Colonic mucosa (tissue), 4 donors: ENCODE data around the gene GTF3C5. TPM values are rescaled to one million over a fixed set of nuclear protein-coding genes. Genes with fewer than 3 reads are reported as not detected.

Experiments used
- DNase-seq: peaks from one replicate; pipeline ENCODE4 v3.0.0-alpha.2; 2020
- H3K27ac ChIP-seq: fragments of 200-600 bp; one replicate; pipeline ENCODE4 v1.8.0; 2021
- H3K27me3 ChIP-seq: fragments of 200-600 bp; one replicate; pipeline ENCODE4 v1.8.0; 2021
- H3K36me3 ChIP-seq: fragments of 200-600 bp; one replicate; pipeline ENCODE4 v1.8.0; 2021
- H3K4me1 ChIP-seq: fragments of 200-600 bp; one replicate; pipeline ENCODE4 v1.8.0; 2021; ENCODE audit warnings: mild to moderate bottlenecking
- H3K4me3 ChIP-seq: fragments of 200-600 bp; one replicate; pipeline ENCODE4 v1.8.0; 2021
- H3K9ac ChIP-seq, 2 donors: one replicate each; pipeline ENCODE4 v1.7.0; 2013; ENCODE audit warnings: control low read depth in 2 of 2, low read depth in 2 of 2, low read length in 2 of 2
- H3K9me3 ChIP-seq: fragments of 200-600 bp; one replicate; pipeline ENCODE4 v1.8.0; 2021
- intact Hi-C: fragments of 100-400 bp; cut with DNase I; formaldehyde crosslinking; loops from one replicate; pipeline ENCODE4 v1.14.1; 2022
- total RNA-seq, 2 donors: library from RNA; stranded (reverse); fragmentation: NEBNext Ultra II Directional in 1 of 2; extraction: Animal tissue kit (Norgen Biotek cat#: 25700) in 1 of 2; gene quantifications; one replicate each; pipeline ENCODE4 v1.2.1, GENCODE V29; 2021
- TF ChIP-seq, protein P1 (sequence below): fragments of 200-600 bp; IDR thresholded peaks from one replicate; pipeline ENCODE4 v1.8.0; 2022; ENCODE audit warnings: antibody characterized with exemption, mild to moderate bottlenecking
- donor health status: healthy.
- donor health status: DM: no; HTN: no; CAD: no.
- donor health status: DM: no; HTN: no; CAD: no.

The GTF3C5 gene
- total RNA-seq, 2 donors from 2014 or later, result 42.3 to 70.9 TPM

GRCh38 chr9:133008406-133008805 lies 22.4 kb upstream of the GTF3C5 start:
- Histone ChIP-seq H3K4me3 (no peak overlapping the region), H3K36me3 (no peaks in the 10 kb centered on the region), H3K4me1 (peaks cover 8% of the 10 kb centered on the region), H3K27ac (peak overlapping the region; percentile 29), H3K9me3 (no peaks in the 10 kb centered on the region), H3K27me3 (no peaks in the 10 kb centered on the region), H3K9ac (peak overlapping the region in 1 of 2 donors; percentile 34)
- intact Hi-C loops, result no loop called here
- TF ChIP-seq, protein P1, sequence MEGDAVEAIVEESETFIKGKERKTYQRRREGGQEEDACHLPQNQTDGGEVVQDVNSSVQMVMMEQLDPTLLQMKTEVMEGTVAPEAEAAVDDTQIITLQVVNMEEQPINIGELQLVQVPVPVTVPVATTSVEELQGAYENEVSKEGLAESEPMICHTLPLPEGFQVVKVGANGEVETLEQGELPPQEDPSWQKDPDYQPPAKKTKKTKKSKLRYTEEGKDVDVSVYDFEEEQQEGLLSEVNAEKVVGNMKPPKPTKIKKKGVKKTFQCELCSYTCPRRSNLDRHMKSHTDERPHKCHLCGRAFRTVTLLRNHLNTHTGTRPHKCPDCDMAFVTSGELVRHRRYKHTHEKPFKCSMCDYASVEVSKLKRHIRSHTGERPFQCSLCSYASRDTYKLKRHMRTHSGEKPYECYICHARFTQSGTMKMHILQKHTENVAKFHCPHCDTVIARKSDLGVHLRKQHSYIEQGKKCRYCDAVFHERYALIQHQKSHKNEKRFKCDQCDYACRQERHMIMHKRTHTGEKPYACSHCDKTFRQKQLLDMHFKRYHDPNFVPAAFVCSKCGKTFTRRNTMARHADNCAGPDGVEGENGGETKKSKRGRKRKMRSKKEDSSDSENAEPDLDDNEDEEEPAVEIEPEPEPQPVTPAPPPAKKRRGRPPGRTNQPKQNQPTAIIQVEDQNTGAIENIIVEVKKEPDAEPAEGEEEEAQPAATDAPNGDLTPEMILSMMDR, result no peak
- DNase-seq, result no peak

DNA sequence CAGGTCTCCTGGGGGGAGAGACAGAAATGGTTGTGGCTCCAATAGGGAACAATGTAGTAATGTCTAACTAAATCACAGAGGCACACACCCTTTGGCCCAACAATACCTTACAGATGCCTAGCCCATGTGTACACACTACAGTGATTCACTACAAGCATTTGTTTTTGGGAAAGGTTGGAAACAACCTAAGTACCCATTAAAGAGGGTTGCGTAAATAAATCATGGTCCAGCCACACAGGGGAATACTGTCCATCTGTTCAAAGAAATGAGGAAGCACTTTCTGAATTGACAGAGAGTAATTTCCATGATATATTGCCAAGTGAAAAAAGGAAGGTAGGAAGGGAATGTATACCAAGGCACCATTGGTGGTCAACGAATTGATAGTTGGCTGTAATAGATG lies 22.0 kb upstream of the GTF3C5 start:
- intact Hi-C loops, result no loop called here

GRCh38 chr9:133009906-133010582 lies 20.8 kb upstream of the GTF3C5 start:
- peaks cover 8% of the 10 kb centered on the region for H3K4me1 ChIP-seq
- no peaks in the 10 kb centered on the region for H3K9me3 ChIP-seq
- peak overlapping the region in 1 of 2 donors; percentile 19 for H3K9ac ChIP-seq
- H3K4me3 ChIP-seq, result no peak overlapping the region
- intact Hi-C loops, result no loop called here
- H3K27me3 ChIP-seq, result no peaks in the 10 kb centered on the region
- H3K27ac ChIP-seq, result peak overlapping the region; percentile 29
- TF ChIP-seq, protein P1, result no peak
- peak; percentile 48 for DNase-seq
- no peaks in the 10 kb centered on the region for H3K36me3 ChIP-seq

More for the DNA sequence above, 22.0 kb upstream of the GTF3C5 start:
- no peaks in the 10 kb centered on the region for H3K9me3 ChIP-seq
- peak overlapping the region in 1 of 2 donors; percentile 34 for H3K9ac ChIP-seq
- peak overlapping the region; percentile 29 for H3K27ac ChIP-seq
- no peaks in the 10 kb centered on the region for H3K36me3 ChIP-seq
- H3K27me3 ChIP-seq, result no peaks in the 10 kb centered on the region
- TF ChIP-seq, protein P1, result no peak
- H3K4me3 ChIP-seq, result no peak overlapping the region
- peaks cover 8% of the 10 kb centered on the region for H3K4me1 ChIP-seq
- DNase-seq, result peak; percentile 42

- DNase-seq, result no peak
- H3K27ac ChIP-seq, result no peak overlapping the region
- no peaks in the 10 kb centered on the region for H3K36me3 ChIP-seq
These were observed 16.1 kb upstream of the GTF3C5 start for GRCh38 chr9:133014696-133015095.

GRCh38 chr9:133023117-133023890 lies 7.5 kb upstream of the GTF3C5 start:
- peak overlapping the region in 1 of 2 donors; percentile 35 for H3K9ac ChIP-seq
- H3K36me3 ChIP-seq, result no peaks in the 10 kb centered on the region
- no peak overlapping the region for H3K27ac ChIP-seq
- DNase-seq, result peak; percentile 64
- no peaks in the 10 kb centered on the region for H3K4me1 ChIP-seq
- TF ChIP-seq, protein P1, result no peak
- no peaks in the 10 kb centered on the region for H3K9me3 ChIP-seq
- H3K27me3 ChIP-seq, result no peaks in the 10 kb centered on the region
- no peak overlapping the region for H3K4me3 ChIP-seq
- intact Hi-C loops, result no loop called here

More at GRCh38 chr9:133014696-133015095, 16.1 kb upstream of the GTF3C5 start:
- TF ChIP-seq, protein P1, result no peak
- no peak overlapping the region for H3K4me3 ChIP-seq
- H3K9ac ChIP-seq, result no peak overlapping the region
- H3K4me1 ChIP-seq, result no peaks in the 10 kb centered on the region
- H3K27me3 ChIP-seq, result no peaks in the 10 kb centered on the region
- intact Hi-C loops, result no loop called here
- no peaks in the 10 kb centered on the region for H3K9me3 ChIP-seq
